MM.1S (cell line): Measurements from ENCODE around the gene SCAMP3.
"Not testable (repeated sequence)": the region's sequence is repeated elsewhere in the genome, so short reads cannot be mapped to it uniquely, and the experiment has no call there.

Experiments used
- DNase-seq: peaks from one replicate; pipeline ENCODE4 v3.0.0-alpha.2; 2015
- H2AFZ ChIP-seq: fragments of 300-600 bp; sonication (generic); 2 replicates; pipeline ENCODE4 v1.6.0; 2016; ENCODE audit warnings: antibody characterized with exemption, low read length
- H3F3A ChIP-seq: fragments of 300-600 bp; sonication (generic); 2 replicates; pipeline ENCODE4 v1.6.1; 2016; ENCODE audit warnings: mild to moderate bottlenecking, antibody characterized with exemption, low read length, moderate library complexity, mixed read lengths; ENCODE audit not compliant: insufficient read depth
- H3K27ac ChIP-seq: fragments of 300-600 bp; sonication (generic); 2 replicates; pipeline ENCODE4 v1.5.1; 2016; ENCODE audit warnings: mild to moderate bottlenecking, low read length
- H3K27me3 ChIP-seq: fragments of 300-600 bp; sonication (generic); replicated peaks from 2 replicates; pipeline ENCODE4 v1.6.0; 2016; ENCODE audit warnings: low read length; ENCODE audit not compliant: insufficient read depth
- H3K36me3 ChIP-seq: fragments of 300-600 bp; sonication (generic); replicated peaks from 2 replicates; pipeline ENCODE4 v1.6.1; 2016; ENCODE audit warnings: mild to moderate bottlenecking, low read length, mixed read lengths; ENCODE audit not compliant: insufficient read depth
- H3K4me1 ChIP-seq: fragments of 300-600 bp; sonication (generic); 2 replicates; pipeline ENCODE4 v1.6.1; 2016; ENCODE audit warnings: low read length, mixed read lengths
- H3K4me2 ChIP-seq: fragments of 300-600 bp; sonication (generic); 2 replicates; pipeline ENCODE4 v1.6.0; 2016; ENCODE audit warnings: low read depth, low read length
- H3K4me3 ChIP-seq: fragments of 300-600 bp; sonication (generic); 2 replicates; pipeline ENCODE4 v1.5.1; 2016; ENCODE audit warnings: low read length, mixed read lengths
- H3K79me2 ChIP-seq: fragments of 300-600 bp; sonication (generic); 2 replicates; pipeline ENCODE4 v1.6.1; 2016; ENCODE audit warnings: mixed run types, low read length, mixed read lengths
- H3K9ac ChIP-seq: fragments of 300-600 bp; sonication (generic); 2 replicates; pipeline ENCODE4 v1.6.1; 2016; ENCODE audit warnings: low read length, mixed read lengths
- H3K9me2 ChIP-seq: fragments of 300-600 bp; sonication (generic); replicated peaks from 2 replicates; pipeline ENCODE4 v1.6.1; 2016; ENCODE audit warnings: mild to moderate bottlenecking, low read length, mixed read lengths; ENCODE audit not compliant: insufficient read depth
- H3K9me3 ChIP-seq: fragments of 300-600 bp; sonication (generic); replicated peaks from 2 replicates; pipeline ENCODE4 v1.6.1; 2016; ENCODE audit warnings: mild to moderate bottlenecking, low read length, mixed read lengths; ENCODE audit not compliant: insufficient read depth
- H4K20me1 ChIP-seq: fragments of 300-600 bp; sonication (generic); 2 replicates; pipeline ENCODE4 v1.6.1; 2016; ENCODE audit warnings: mild to moderate bottlenecking, low read length, moderate library complexity, mixed read lengths; ENCODE audit not compliant: insufficient read depth
- CTCF ChIP-seq: fragments of 300-600 bp; sonication (generic); IDR thresholded peaks from 2 replicates; pipeline ENCODE4 v1.5.1; 2016; ENCODE audit warnings: antibody characterized with exemption, low read length, mixed read lengths
- EZH2 ChIP-seq: fragments of 300-600 bp; sonication (generic); optimal IDR thresholded peaks from 2 replicates; pipeline ENCODE3; 2017; ENCODE audit warnings: low read depth, mild to moderate bottlenecking, antibody characterized with exemption, low read length, mixed read lengths
- EZH2phosphoT487 ChIP-seq: fragments of 300-600 bp; sonication (generic); IDR thresholded peaks from 2 replicates; pipeline ENCODE4 v1.6.1; 2018; ENCODE audit warnings: antibody characterized with exemption, low read length

Gene SCAMP3

DNA sequence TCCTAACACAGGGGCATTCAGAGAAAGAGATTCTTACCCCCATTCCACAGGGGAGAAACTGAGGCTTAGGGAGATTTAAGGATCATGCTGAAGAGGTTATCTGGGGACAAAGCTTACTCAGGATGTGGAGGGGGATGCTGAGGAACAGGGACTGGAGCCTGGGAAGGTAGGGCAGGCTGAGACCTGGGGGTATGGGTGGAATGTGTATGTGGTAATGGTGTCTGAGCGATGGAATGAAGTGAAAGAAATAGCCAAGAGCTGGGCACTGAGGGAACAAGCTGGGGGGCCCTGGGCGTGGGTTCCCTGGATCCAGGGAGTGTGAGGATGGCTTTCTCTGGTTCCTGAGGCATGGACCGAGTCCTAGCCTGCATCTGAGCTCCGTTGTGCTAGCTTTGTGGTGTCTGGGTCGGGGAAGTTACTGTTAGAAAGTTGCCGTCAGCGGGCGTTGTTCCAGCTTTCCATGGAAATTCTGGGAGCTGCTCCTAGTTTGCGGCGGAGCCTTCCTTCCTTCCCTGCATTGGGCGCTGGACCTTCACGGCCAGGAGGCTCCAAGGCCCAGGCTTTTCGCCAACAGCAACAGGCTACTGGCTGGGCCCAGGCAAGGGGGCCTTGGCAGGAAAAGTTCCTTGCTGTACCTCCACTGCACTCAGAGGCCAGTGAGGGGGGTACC is 50.6 kb downstream of the SCAMP3 start:
- not testable (repeated sequence) for H3K9me3 ChIP-seq, H3K4me2 ChIP-seq, H4K20me1 ChIP-seq, H3K79me2 ChIP-seq, DNase-seq, H3K27ac ChIP-seq, H3K27me3 ChIP-seq, H2AFZ ChIP-seq, H3K9ac ChIP-seq, H3K9me2 ChIP-seq, H3K4me3 ChIP-seq, H3K36me3 ChIP-seq
- Histone ChIP-seq H3K4me1 (peaks cover 13% of the 10 kb centered on the region), H3F3A (peaks cover 10% of the 10 kb centered on the region)

- DNase-seq: no peak
- peaks cover 13% of the 10 kb centered on the region for H3K4me1 ChIP-seq
- peaks cover 10% of the 10 kb centered on the region for H3F3A ChIP-seq
- no peaks in the 10 kb centered on the region for H3K9me2 ChIP-seq
- H3K9ac ChIP-seq: no peak overlapping the region
- H3K27me3 ChIP-seq: no peaks in the 10 kb centered on the region
- H3K36me3 ChIP-seq: no peaks in the 10 kb centered on the region
- no peak overlapping the region for H3K27ac ChIP-seq
- no peaks in the 10 kb centered on the region for H3K9me3 ChIP-seq
- no peak for TF ChIP-seq EZH2
- TF ChIP-seq EZH2phosphoT487: no peak
- TF ChIP-seq CTCF: no peak
- H3K79me2 ChIP-seq: peaks cover 9% of the 10 kb centered on the region; the same call in 1 of the 2 replicates
- no peak overlapping the region for H2AFZ ChIP-seq
- peak overlapping the region; percentile 86; the same call in 1 of the 2 replicates for H3K4me2 ChIP-seq
- no peak overlapping the region for H3K4me3 ChIP-seq
- no peaks in the 10 kb centered on the region for H4K20me1 ChIP-seq
Observed at GRCh38 chr1:155210314-155211104, 51.7 kb downstream of the SCAMP3 start.

DNA sequence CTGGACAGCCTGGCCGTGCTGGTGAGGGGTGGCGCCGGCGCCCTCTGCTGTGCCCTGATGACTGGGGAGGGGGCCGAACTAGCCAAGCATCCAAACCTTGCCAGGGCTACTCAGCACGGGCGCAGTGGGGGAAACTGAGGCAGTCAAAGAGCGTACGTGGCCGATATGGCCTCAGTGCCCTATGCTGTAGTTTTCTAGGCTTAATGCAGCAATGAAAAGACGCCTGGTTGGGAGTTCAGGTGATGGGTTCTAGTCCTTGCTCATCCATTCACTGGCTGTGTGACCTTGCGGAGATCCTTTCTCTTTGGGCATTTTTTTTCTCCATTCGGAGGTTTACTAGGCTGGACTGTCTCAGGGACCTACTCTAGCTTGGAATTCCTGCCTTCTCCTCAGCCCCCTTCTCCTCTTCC is 52.8 kb downstream of the SCAMP3 start:
- TF ChIP-seq EZH2 (no peak), CTCF (no peak), EZH2phosphoT487 (no peak)
- Histone ChIP-seq H3K27ac (peak overlapping the region; percentile 84; the same call in 1 of the 2 replicates), H4K20me1 (no peaks in the 10 kb centered on the region), H3K4me1 (peaks cover 13% of the 10 kb centered on the region), H3K9me2 (no peaks in the 10 kb centered on the region), H3K9ac (peak overlapping the region; percentile 100), H3F3A (peaks cover 10% of the 10 kb centered on the region), H2AFZ (peak overlapping the region; percentile 92), H3K27me3 (no peaks in the 10 kb centered on the region), H3K4me2 (peak overlapping the region; percentile 86), H3K36me3 (no peaks in the 10 kb centered on the region), H3K79me2 (peaks cover 9% of the 10 kb centered on the region; the same call in 1 of the 2 replicates), H3K9me3 (no peaks in the 10 kb centered on the region), H3K4me3 (peak overlapping the region; percentile 95)
- no peak for DNase-seq
